DMS153 (cell line): ENCODE measurements around the gene PLCD3.

Source experiments
- DNase-seq: peaks from one replicate; lab custom pipeline; 2025; lab: John Stamatoyannopoulos, UW

The PLCD3 gene

GRCh38 chr17:45149669-45150664, 17.7 kb upstream of the PLCD3 start:
- peak; percentile 34 for DNase-seq

DNA sequence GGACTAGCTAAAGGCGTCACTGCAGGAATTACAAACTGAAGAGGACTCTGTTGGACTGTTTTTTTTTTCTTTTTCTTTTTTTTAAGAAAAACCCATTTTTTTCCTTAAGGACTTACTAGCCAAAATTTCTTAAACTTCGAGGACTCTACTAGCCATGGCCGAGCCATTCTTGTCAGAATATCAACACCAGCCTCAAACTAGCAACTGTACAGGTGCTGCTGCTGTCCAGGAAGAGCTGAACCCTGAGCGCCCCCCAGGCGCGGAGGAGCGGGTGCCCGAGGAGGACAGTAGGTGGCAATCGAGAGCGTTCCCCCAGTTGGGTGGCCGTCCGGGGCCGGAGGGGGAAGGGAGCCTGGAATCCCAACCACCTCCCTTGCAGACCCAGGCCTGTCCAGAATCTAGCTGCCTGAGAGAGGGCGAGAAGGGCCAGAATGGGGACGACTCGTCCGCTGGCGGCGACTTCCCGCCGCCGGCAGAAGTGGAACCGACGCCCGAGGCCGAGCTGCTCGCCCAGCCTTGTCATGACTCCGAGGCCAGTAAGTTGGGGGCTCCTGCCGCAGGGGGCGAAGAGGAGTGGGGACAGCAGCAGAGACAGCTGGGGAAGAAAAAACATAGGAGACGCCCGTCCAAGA, 16.8 kb upstream of the PLCD3 start:
- peak; percentile 38 for DNase-seq

- peak; percentile 100 for DNase-seq
Measured at GRCh38 chr17:45148183-45149036, 16.1 kb upstream of the PLCD3 start, which contains the start of gene HEXIM1. Gene HEXIM1, plus strand, starts transcription at chr17:45148475. Its CDS starts 716 bp downstream, at chr17:45149191.

- peak; percentile 96 for DNase-seq
Measured at GRCh38 chr17:45147581-45148182, 15.4 kb upstream of the PLCD3 start.

DNA sequence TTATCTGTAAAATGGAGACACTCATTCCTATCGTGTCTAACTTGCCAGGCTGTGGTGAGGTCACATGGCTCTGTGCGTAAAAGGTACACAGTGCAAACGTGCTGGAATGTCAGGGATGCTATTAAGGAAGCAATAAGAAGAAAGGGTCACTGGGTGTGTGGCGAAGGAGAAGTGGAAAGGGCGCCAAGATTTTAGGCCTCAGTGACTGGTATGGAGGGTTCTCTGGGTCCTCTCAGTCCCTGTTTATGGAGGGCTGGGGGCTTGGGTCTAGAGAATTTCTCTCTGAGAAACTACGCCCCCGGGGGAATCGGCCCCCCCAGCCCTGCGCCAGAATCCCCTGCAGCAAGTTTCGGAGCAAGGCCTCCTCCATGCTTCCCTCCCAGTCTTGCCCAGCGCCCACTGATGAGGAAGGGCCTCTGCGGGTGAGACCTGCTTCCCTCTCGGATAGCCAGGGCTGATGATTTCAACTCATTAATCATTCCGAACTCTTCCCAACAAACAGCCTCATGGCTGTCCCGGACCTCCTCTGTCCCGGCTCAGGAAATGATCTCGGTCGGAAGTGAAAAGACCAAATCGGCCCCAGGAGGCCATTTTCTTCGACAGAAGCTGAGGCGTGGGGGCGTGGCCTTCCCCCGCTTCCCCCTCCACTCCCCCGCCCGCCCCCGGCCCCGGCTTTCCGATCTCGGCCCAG, 14.7 kb upstream of the PLCD3 start:
- DNase-seq, result no peak

GRCh38 chr17:45146592-45146889, 14.2 kb upstream of the PLCD3 start:
- DNase-seq, result no peak

DNA sequence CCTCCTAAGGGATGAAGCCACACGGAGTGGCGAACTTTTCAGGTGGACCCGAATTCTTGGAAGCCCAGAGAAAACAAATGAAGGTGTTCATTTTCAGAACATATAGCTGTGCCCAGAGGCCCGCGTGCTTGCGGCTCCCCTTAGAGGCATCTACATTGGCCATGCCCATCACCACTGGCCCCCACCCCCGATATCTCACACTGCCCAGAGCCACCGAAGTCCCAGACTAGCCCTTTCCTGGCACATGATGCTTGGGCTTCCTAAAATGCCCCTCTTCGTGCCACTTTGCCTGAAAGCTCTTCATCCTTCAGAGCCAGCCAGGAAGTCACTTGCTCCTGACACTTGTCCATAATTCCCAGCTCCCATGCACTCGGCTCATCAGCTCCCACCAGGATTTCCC, 13.9 kb upstream of the PLCD3 start:
- no peak for DNase-seq

GRCh38 chr17:45145035-45145389, 12.7 kb upstream of the PLCD3 start:
- DNase-seq, result no peak

DNA sequence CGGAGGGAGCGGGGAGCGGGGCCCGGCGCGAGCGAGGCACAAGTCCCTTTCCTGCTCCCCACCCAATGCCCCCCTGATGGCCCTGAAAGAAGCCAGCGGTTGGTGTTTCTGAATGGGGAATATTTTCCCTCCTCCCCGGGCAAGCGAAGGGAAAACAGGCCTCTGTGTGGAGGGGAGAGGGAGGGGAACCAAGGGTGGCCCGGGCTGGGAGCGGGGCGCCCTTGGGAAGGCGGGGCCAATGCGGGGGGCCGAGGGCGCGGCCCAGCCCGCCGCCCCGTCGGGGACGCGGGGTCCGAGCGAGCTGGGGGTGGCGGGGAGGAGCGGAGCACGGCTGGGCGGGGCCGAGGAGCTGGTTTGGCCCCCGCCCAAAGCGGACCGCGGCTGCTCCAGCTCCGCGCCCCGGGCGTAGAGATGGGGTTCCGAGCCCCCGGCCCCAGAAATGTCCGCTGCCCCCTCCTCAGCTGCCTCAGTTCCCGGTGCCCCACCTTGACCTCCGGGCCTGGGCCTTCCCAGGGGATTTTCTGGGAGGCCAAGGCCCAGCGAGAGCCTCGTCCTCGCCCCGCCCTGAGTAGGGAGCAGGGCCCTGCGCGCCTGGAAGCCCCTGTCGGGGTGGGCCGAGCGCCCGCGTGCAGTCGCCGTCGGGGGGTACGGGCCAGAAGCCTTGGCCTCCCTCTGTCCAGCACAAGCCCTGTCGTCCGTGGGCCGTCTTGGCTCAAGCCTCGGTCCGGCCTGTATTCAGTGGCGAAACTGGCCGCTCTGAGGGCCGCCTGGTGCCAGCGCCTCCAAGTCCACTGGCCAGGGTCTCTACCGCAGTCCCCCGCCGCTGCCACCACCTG, 12.1 kb upstream of the PLCD3 start:
- no peak for DNase-seq

GRCh38 chr17:45143767-45144198, 11.5 kb upstream of the PLCD3 start:
- DNase-seq, result no peak

DNA sequence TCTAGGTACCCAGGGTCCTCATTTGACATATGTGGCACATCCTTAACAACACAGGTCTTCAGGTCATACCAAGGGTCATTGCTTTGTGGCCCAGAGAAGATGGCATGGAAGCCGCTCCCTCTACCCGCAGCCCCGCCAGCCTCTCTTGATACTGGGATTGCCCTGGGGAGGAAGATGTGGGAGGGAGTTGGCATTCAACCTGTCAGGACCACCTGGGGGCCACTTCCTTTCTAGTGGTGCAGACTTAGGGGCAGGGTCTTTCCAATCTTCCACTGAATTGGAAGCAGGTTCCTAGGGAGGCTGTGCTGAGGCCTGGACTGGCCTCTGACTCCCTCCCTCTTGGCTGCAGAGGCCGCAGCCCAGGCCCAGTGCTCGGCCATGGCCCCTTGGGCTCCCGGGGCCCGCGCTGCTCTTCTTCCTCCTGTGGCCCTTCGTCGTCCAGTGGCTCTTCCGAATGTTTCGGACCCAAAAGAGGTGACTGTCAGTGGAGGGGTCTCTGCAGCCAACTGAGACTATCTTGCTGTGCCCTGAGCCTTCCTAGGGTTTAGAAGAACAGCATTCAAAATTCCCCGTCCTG, 10.9 kb upstream of the PLCD3 start:
- DNase-seq, result no peak

DNA sequence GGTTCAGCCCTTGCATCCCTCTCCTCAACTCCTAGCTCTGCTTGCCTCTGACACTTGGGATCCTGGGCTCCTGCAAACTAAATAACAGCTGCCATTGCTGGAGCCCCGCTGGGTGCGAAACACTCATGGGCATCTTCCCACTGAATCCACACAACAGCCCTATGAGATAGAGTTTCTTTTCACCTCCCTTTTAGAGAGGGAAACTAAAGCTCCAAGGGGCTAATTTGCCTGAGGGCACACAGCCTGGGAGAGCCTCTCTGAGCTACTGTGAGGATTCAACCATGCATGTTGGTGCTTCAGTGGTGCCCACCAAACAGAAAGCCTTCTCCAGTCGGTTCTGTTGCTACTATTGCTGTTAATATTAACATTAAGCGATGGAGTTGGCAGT, 7.2 kb upstream of the PLCD3 start:
- no peak for DNase-seq

DNA sequence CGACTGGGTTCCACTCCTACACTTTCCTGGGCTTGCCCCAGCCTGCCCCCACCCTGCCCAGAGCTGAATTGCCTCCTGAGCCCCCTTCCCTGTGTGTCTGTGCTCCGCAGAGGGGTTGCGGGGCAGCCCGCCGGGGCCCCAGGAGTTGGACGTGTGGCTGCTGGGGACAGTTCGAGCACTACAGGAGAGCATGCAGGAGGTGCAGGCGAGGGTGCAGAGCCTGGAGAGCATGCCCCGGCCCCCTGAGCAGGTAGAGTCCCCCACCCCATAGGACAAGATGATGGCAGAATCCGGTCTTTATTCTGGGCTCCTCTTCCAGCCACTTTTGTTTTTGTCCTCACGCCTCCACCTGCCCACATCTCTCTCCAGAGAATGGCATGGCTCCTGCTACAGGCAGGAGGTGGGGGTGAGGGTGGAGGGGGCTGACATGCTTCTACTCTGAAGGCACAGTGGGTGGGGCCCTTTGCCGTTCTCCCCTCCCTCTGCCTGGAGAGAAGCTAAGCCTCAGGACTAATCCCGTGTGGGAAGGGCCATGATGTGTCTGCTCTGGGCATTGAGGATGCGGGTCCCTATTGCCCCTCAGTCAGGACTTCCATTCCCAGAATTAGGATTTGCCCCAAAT, 6.7 kb upstream of the PLCD3 start:
- DNase-seq, result no peak

GRCh38 chr17:45137561-45138305, 5.4 kb upstream of the PLCD3 start:
- no peak for DNase-seq

GRCh38 chr17:45136846-45137560, 4.7 kb upstream of the PLCD3 start:
- no peak for DNase-seq

GRCh38 chr17:45135978-45136791, 3.9 kb upstream of the PLCD3 start:
- DNase-seq, result no peak

DNA sequence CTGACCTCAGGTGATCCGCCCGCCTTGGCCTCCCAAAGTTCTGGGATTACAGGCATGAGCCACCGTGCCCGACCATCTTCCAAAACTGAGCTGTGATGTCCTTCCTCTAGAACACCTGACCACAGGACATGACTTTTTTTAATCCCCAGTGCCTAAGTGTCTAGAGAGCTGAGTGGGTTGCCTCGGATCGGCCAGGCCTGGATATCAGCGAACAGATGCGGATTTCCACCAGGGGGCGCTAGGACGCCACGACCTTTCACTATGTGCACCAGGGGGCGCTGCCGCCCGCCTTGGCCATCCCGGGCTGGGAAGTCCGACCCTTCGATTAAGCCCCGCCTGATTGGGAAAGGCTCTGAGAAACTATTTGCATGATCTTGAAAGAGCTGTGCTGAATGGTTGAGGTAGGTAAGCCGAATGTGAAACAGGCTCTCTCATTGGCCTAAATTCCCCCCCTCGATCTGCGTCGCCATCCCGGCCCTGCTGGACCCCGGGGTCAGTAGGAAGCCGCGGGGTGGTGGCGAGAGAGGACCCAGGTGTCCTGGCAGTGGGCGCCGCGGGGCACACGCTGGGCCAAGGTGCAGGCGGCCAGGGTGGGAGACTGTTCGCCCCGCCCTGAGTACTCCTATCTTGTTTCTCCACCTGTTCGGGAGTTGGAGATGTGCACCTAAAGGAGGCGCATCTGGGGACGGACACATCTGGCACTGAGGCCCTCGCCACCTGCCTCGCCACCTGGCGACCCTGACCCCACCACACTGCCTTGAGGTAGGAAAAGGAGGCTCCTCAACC, 3.1 kb upstream of the PLCD3 start, which contains the start of gene ACBD4:
Gene ACBD4 (plus strand): TSS at position 496 of the 786 bp plus-strand sequence. CDS start 458 bp downstream, outside the sequence.
- peak; percentile 96 for DNase-seq
